Stomach smooth muscle (tissue), 2 donors: ENCODE data around the gene PNKP.
A peak's percentile ranks its signal among the peaks of the same experiment; 100 is the strongest.

Experiments used
- H3K27ac ChIP-seq: one replicate; pipeline ENCODE4 v1.7.0; 2013; ENCODE audit warnings: mild to moderate bottlenecking, low read length, inconsistent platforms
- H3K27me3 ChIP-seq, 2 donors: one replicate each; pipeline ENCODE4 v1.7.0; 2013; ENCODE audit warnings: low read length in 2 of 2; ENCODE audit not compliant: insufficient read depth in 2 of 2, control insufficient read depth in 1 of 2
- H3K36me3 ChIP-seq, 2 donors: one replicate each; pipeline ENCODE4 v1.7.0; 2013; ENCODE audit warnings: low read length in 2 of 2; ENCODE audit not compliant: control insufficient read depth in 2 of 2, insufficient read depth in 2 of 2
- H3K4me1 ChIP-seq: one replicate; pipeline ENCODE4 v1.7.0; 2013; ENCODE audit warnings: low read length; ENCODE audit not compliant: control insufficient read depth, insufficient read depth
- H3K4me3 ChIP-seq, 2 donors: one replicate each; pipeline ENCODE4 v1.7.0; 2013; ENCODE audit warnings: low read length in 2 of 2
- H3K9ac ChIP-seq, 2 donors: one replicate each; pipeline ENCODE4 v1.7.0; 2013; ENCODE audit warnings: low read length in 2 of 2, mild to moderate bottlenecking in 1 of 2
- H3K9me3 ChIP-seq, 2 donors: one replicate each; pipeline ENCODE4 v1.7.0; 2013; ENCODE audit warnings: low read length in 2 of 2; ENCODE audit not compliant: control insufficient read depth in 2 of 2
- donor health status: healthy.
- donor health status: Pancreatic carcinoma.

Gene PNKP

GRCh38 chr19:49849433-49850220 lies 17.7 kb downstream of the PNKP start:
- Histone ChIP-seq H3K27ac (peak overlapping the region; percentile 99), H3K4me3 (peak overlapping the region; percentile 65 to 90), H3K9ac (peak overlapping the region; percentile 57 to 66), H3K9me3 (no peaks in the 10 kb centered on the region), H3K4me1 (peaks cover 32% of the 10 kb centered on the region), H3K27me3 (no peaks in the 10 kb centered on the region), H3K36me3 (no peaks in the 10 kb centered on the region)

GRCh38 chr19:49848938-49849337 lies 18.4 kb downstream of the PNKP start:
- Histone ChIP-seq H3K36me3 (no peaks in the 10 kb centered on the region), H3K27ac (no peak overlapping the region), H3K9ac (no peak overlapping the region), H3K4me3 (no peak overlapping the region), H3K27me3 (no peaks in the 10 kb centered on the region), H3K9me3 (no peaks in the 10 kb centered on the region), H3K4me1 (peaks cover 30% of the 10 kb centered on the region)

- Histone ChIP-seq H3K4me3 (no peak overlapping the region), H3K9ac (no peak overlapping the region), H3K27me3 (no peaks in the 10 kb centered on the region), H3K36me3 (no peaks in the 10 kb centered on the region), H3K9me3 (no peaks in the 10 kb centered on the region), H3K27ac (no peak overlapping the region), H3K4me1 (peaks cover 23% of the 10 kb centered on the region)
Observed at GRCh38 chr19:49847731-49848696, 19.4 kb downstream of the PNKP start.

- Histone ChIP-seq H3K27me3 (no peaks in the 10 kb centered on the region), H3K4me1 (peaks cover 8% of the 10 kb centered on the region), H3K9ac (no peak overlapping the region), H3K36me3 (no peaks in the 10 kb centered on the region), H3K27ac (no peak overlapping the region), H3K4me3 (no peak overlapping the region), H3K9me3 (no peaks in the 10 kb centered on the region)
Observed at GRCh38 chr19:49846408-49846807, 21.0 kb downstream of the PNKP start.

- Histone ChIP-seq H3K9me3 (no peaks in the 10 kb centered on the region), H3K36me3 (no peaks in the 10 kb centered on the region), H3K4me1 (peaks cover 6% of the 10 kb centered on the region), H3K9ac (no peak overlapping the region), H3K4me3 (no peak overlapping the region), H3K27ac (no peak overlapping the region), H3K27me3 (no peaks in the 10 kb centered on the region)
Observed at GRCh38 chr19:49845414-49845813, 22.0 kb downstream of the PNKP start.

- no peaks in the 10 kb centered on the region for H3K27me3 ChIP-seq
- H3K9ac ChIP-seq: no peak overlapping the region
Observed at GRCh38 chr19:49844138-49845095, 23.0 kb downstream of the PNKP start.

GRCh38 chr19:49843265-49843664 lies 24.1 kb downstream of the PNKP start:
- Histone ChIP-seq H3K27me3 (no peaks in the 10 kb centered on the region), H3K9ac (no peak overlapping the region), H3K27ac (no peak overlapping the region), H3K4me3 (no peak overlapping the region), H3K36me3 (peaks cover 8 to 12% of the 10 kb centered on the region in 2 donors), H3K9me3 (no peaks in the 10 kb centered on the region), H3K4me1 (no peaks in the 10 kb centered on the region)

More at GRCh38 chr19:49844138-49845095, 23.0 kb downstream of the PNKP start:
- Histone ChIP-seq H3K27ac (no peak overlapping the region), H3K4me3 (no peak overlapping the region), H3K9me3 (no peaks in the 10 kb centered on the region), H3K4me1 (no peaks in the 10 kb centered on the region), H3K36me3 (peaks cover 0 to 3% of the 10 kb centered on the region in 2 donors)

GRCh38 chr19:49840736-49841249 lies 26.6 kb downstream of the PNKP start:
- no peak overlapping the region for H3K9ac ChIP-seq
- H3K27ac ChIP-seq: no peak overlapping the region
- no peaks in the 10 kb centered on the region for H3K9me3 ChIP-seq
- no peaks in the 10 kb centered on the region for H3K4me1 ChIP-seq
- H3K27me3 ChIP-seq: no peaks in the 10 kb centered on the region
- H3K36me3 ChIP-seq: peaks cover 19 to 26% of the 10 kb centered on the region in 2 donors
- H3K4me3 ChIP-seq: no peak overlapping the region

GRCh38 chr19:49840321-49840720 lies 27.1 kb downstream of the PNKP start:
- H3K27ac ChIP-seq: no peak overlapping the region
- H3K9me3 ChIP-seq: no peaks in the 10 kb centered on the region
- peaks cover 20 to 26% of the 10 kb centered on the region in 2 donors for H3K36me3 ChIP-seq
- H3K27me3 ChIP-seq: no peaks in the 10 kb centered on the region
- no peak overlapping the region for H3K9ac ChIP-seq
- no peak overlapping the region for H3K4me3 ChIP-seq
- H3K4me1 ChIP-seq: no peaks in the 10 kb centered on the region

- Histone ChIP-seq H3K36me3 (peaks cover 25 to 30% of the 10 kb centered on the region in 2 donors), H3K9ac (no peak overlapping the region), H3K27me3 (no peaks in the 10 kb centered on the region), H3K27ac (no peak overlapping the region), H3K9me3 (no peaks in the 10 kb centered on the region), H3K4me3 (no peak overlapping the region), H3K4me1 (no peaks in the 10 kb centered on the region)
Observed at GRCh38 chr19:49839713-49840112, 27.7 kb downstream of the PNKP start.
